Measurements from ENCODE around the gene MTFR1L. TPM values are rescaled to one million over a fixed set of nuclear protein-coding genes. Genes with fewer than 3 reads are reported as not detected.
A peak's percentile ranks its signal among the peaks of the same experiment; 100 is the strongest.

The MTFR1L gene
- total RNA-seq, 4 donors from 2014 or later, result 73.2 to 125 (median 93.6) TPM

DNA sequence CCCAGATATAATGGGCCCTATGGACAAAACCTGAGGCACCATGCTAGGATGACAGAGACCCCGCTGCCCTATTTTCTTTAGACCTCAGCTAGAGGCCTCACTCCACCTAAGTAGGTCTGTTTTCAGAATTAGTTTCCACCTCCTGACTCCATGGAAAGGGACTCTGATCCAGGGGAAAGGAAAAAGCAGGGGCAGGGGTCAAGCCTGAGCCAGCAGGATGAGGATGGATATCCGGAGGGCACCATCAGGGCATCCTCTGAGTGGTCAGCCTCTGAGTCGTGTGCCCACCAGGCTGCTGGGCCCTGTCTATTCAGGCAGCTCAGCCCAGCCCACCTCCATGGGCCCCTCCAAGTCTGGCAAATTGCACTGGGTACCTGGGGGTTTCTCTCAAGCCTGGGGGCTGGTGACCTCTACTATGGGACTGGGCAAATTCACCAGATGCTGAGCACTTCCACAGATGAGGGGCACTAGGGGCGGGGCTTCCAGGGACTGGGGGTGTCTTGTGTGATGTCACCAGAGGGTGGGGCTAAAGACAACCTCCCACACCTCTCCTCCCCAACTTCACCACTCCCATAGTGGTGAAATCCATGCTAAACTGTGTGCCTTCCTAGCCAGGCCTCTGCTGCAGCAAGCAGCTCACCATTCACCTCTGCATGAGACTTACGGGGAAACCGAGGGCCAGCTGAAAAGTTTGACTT, 50.3 kb downstream of the MTFR1L start:
- Histone ChIP-seq H3K4me1 (peaks cover 15 to 50% (median 41%) of the 10 kb centered on the region in 4 donors), H3K4me3 (no peak overlapping the region), H3K27ac (no peak overlapping the region), H3K27me3 (no peaks in the 10 kb centered on the region), H3K9me3 (no peaks in the 10 kb centered on the region), H3K36me3 (no peaks in the 10 kb centered on the region)
- intact Hi-C loops (cut with DNase I; ENCODE audit: low total_unique reads) (no loop called here), in situ Hi-C loops (cut with MboI; ENCODE audit: low pct_ligation_motif_present in 1 of 4, low pct_unique_long_range_greater_than_20kb in 1 of 4, low sequenced_read_pairs in 3 of 4) (no loop called here)
- TF ChIP-seq POLR2A (IDR thresholded peaks at IDR 0.05) (no peak), POLR2AphosphoS5 (IDR thresholded peaks at IDR 0.05) (no peak), EP300 (IDR thresholded peaks at IDR 0.05; ENCODE audit: low read depth) (no peak)
- TF ChIP-seq, protein P1, sequence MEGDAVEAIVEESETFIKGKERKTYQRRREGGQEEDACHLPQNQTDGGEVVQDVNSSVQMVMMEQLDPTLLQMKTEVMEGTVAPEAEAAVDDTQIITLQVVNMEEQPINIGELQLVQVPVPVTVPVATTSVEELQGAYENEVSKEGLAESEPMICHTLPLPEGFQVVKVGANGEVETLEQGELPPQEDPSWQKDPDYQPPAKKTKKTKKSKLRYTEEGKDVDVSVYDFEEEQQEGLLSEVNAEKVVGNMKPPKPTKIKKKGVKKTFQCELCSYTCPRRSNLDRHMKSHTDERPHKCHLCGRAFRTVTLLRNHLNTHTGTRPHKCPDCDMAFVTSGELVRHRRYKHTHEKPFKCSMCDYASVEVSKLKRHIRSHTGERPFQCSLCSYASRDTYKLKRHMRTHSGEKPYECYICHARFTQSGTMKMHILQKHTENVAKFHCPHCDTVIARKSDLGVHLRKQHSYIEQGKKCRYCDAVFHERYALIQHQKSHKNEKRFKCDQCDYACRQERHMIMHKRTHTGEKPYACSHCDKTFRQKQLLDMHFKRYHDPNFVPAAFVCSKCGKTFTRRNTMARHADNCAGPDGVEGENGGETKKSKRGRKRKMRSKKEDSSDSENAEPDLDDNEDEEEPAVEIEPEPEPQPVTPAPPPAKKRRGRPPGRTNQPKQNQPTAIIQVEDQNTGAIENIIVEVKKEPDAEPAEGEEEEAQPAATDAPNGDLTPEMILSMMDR (IDR thresholded peaks at IDR 0.05), result no peak
- no peak for DNase-seq
- 50 to 74% methylated on average over 2 to 6 of the region's 6 CpGs for WGBS, 2 donors (ENCODE audit: low coverage in 1 of 2)

DNA sequence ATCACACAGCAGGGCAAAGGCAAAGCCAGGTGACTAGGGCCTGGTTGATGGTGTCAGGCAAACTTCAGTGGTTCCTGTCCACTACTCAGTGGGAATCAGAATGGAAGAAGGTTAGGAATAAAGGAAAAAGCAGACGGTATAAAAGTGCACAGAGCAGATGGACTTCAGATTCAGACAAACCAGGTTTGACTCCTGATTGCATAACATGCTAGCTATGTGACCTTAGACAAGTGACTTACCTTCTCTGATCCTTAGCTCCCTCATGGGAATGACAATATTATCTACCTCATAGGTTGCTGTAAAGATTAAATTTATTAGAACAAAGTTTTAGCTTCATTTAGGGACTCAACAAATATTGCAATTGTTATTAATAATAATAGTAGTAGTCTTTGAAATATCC, 50.9 kb downstream of the MTFR1L start:
- Histone ChIP-seq H3K4me1 (peaks cover 15 to 51% (median 43%) of the 10 kb centered on the region in 4 donors), H3K9me3 (no peaks in the 10 kb centered on the region), H3K27ac (no peak overlapping the region), H3K27me3 (no peaks in the 10 kb centered on the region), H3K36me3 (no peaks in the 10 kb centered on the region), H3K4me3 (no peak overlapping the region)
- in situ Hi-C loops (cut with MboI; ENCODE audit: low pct_ligation_motif_present in 1 of 4, low pct_unique_long_range_greater_than_20kb in 1 of 4, low sequenced_read_pairs in 3 of 4) (no loop called here), intact Hi-C loops (cut with DNase I; ENCODE audit: low total_unique reads) (no loop called here)
- DNase-seq, result no peak
- 78 to 82% methylated on average over 1 of the region's 1 CpG for WGBS, 2 donors (ENCODE audit: low coverage in 1 of 2)
- TF ChIP-seq POLR2A (IDR thresholded peaks at IDR 0.05), result no peak
- no peak for TF ChIP-seq POLR2AphosphoS5 (IDR thresholded peaks at IDR 0.05)
- no peak for TF ChIP-seq EP300 (IDR thresholded peaks at IDR 0.05; ENCODE audit: low read depth)
- TF ChIP-seq, protein P1 (IDR thresholded peaks at IDR 0.05), result no peak

DNA sequence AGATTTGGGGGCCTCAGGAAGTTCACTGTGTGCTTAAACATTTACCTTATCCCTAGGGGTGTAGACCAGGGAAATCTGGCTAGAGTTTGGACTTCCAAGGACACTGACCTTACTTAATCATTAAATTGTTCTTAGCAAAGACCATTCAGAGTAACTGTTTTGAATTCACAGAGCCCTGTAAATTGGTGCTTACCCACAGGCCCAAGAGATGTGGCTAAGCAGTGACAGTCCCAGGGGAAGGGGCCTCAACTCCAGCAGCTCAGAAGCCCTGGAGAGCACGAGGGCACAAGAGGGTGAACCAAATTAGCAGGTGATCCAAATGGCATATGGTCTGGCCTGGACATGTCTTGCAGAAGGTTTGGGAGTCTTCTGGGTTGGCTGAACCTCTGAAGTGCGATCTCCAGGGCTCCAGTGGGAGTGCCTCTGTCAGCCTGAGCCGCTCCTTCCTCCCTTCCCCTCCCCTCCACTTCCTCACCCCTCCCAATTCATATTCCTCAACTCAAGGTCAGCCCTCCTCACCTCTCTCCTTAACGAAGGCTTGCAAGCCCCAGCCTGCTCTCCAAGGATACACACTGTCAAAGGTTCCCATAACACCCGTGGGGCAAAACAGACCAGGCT, 51.4 kb downstream of the MTFR1L start:
- Histone ChIP-seq H3K27me3 (no peaks in the 10 kb centered on the region), H3K27ac (no peak overlapping the region), H3K36me3 (no peaks in the 10 kb centered on the region), H3K9me3 (no peaks in the 10 kb centered on the region), H3K4me1 (peaks cover 15 to 57% (median 46%) of the 10 kb centered on the region in 4 donors), H3K4me3 (no peak overlapping the region)
- TF ChIP-seq POLR2AphosphoS5 (IDR thresholded peaks at IDR 0.05) (no peak), EP300 (IDR thresholded peaks at IDR 0.05; ENCODE audit: low read depth) (no peak), POLR2A (IDR thresholded peaks at IDR 0.05) (no peak)
- TF ChIP-seq, protein P1 (IDR thresholded peaks at IDR 0.05), result no peak
- 0 to 29% methylated on average over 1 to 5 of the region's 5 CpGs for WGBS, 2 donors (ENCODE audit: low coverage in 1 of 2)
- in situ Hi-C loops (cut with MboI; ENCODE audit: low pct_ligation_motif_present in 1 of 4, low pct_unique_long_range_greater_than_20kb in 1 of 4, low sequenced_read_pairs in 3 of 4), result no loop called here
- intact Hi-C loops (cut with DNase I; ENCODE audit: low total_unique reads), result no loop called here
- peak; percentile 30 for DNase-seq

DNA sequence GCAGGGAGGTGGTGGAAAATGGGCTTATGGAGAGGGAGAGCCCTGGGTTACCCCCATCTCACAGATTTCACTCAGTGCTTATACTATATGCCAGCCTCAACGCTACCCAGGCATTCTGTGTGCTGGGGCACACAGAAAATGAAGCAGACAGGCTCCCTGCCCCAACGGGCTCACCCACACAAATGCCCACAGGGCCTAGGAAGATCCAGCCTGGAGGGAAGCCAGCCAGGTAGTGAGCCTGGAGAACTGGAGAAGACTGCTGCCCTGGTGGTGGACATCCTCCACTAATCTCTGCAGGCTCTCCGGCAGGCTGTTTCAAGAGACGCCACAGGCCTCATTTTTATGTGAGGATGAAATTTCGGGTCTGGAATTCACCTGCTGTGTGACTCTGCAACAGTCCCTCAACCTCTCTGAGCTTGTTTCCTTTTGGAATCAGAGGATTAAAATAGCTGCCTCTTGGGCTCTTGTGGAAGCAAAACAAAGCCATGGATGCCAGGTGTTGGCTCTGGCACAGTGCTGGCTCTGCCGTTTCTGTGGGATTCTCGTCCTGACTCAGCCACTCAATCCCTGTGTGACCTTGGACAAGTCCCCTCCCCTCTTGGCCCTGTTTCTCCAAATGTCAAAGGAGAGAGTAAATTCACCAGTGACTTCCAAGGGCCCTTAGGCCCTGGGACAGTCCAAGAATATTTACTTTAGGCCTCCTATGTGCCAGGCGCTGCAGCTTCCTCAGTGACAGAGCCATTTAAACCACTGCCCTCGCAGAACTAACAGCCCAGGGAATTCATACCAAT, 52.1 kb downstream of the MTFR1L start:
- no peaks in the 10 kb centered on the region for H3K27me3 ChIP-seq
- no peak for TF ChIP-seq POLR2AphosphoS5 (IDR thresholded peaks at IDR 0.05)
- TF ChIP-seq POLR2A (IDR thresholded peaks at IDR 0.05), result no peak
- no peak for TF ChIP-seq EP300 (IDR thresholded peaks at IDR 0.05; ENCODE audit: low read depth)
- TF ChIP-seq, protein P1 (IDR thresholded peaks at IDR 0.05), result no peak
- H3K36me3 ChIP-seq, result no peaks in the 10 kb centered on the region
- DNase-seq, result no peak
- H3K27ac ChIP-seq, result peak overlapping the region in 1 of 4 donors; percentile 9
- H3K9me3 ChIP-seq, result no peaks in the 10 kb centered on the region
- in situ Hi-C loops (cut with MboI; ENCODE audit: low pct_ligation_motif_present in 1 of 4, low pct_unique_long_range_greater_than_20kb in 1 of 4, low sequenced_read_pairs in 3 of 4) (no loop called here), intact Hi-C loops (cut with DNase I; ENCODE audit: low total_unique reads) (no loop called here)
- H3K4me1 ChIP-seq, result peaks cover 15 to 58% (median 45%) of the 10 kb centered on the region in 4 donors
- no peak overlapping the region for H3K4me3 ChIP-seq
- 43 to 78% methylated on average over 2 to 9 of the region's 9 CpGs for WGBS, 2 donors (ENCODE audit: low coverage in 1 of 2)

Measured in transverse colon (tissue), 4 donors.